GM18951 (cell line): ENCODE measurements around the gene GABRA5.
"Not testable (repeated sequence)": the region's sequence is repeated elsewhere in the genome, so short reads cannot be mapped to it uniquely, and the experiment has no call there.

Experiments
- POLR2A ChIP-seq: IDR thresholded peaks from 4 replicates; pipeline ENCODE4 v1.6.1; 2011; ENCODE audit warnings: mild to moderate bottlenecking; ENCODE audit not compliant: insufficient read length, insufficient read depth; ENCODE audit errors: extremely low read depth
- in situ Hi-C: fragments of 300-500 bp; cut with MboI; formaldehyde crosslinking; loops from one replicate; pipeline ENCODE4 v1.12.0; 2022; ENCODE audit warnings: low sequenced_read_pairs, mixed read lengths, inconsistent platforms; ENCODE audit not compliant: unreplicated experiment

GABRA5 gene

DNA sequence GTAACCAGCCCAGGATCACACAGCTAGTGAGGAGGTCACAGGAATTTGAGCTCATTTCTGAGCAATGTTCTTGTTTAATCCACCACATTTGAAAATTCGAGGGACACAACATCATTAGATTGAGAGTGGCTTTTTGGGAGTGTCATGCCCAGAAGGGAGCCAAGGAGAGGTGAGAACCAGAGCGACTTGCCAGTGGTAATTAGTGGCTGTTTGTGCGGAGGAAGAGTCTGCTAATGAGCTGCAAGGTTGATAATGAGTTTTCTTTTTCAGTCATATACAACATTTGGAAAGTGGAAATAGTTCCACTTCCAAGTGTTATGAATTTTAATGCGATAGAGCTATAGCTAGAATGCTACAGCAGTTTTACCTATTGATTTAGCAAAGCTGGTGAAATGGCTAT lies 19.7 kb downstream of the GABRA5 start:
- in situ Hi-C loops = no loop called here
- TF ChIP-seq POLR2A = no peak

DNA sequence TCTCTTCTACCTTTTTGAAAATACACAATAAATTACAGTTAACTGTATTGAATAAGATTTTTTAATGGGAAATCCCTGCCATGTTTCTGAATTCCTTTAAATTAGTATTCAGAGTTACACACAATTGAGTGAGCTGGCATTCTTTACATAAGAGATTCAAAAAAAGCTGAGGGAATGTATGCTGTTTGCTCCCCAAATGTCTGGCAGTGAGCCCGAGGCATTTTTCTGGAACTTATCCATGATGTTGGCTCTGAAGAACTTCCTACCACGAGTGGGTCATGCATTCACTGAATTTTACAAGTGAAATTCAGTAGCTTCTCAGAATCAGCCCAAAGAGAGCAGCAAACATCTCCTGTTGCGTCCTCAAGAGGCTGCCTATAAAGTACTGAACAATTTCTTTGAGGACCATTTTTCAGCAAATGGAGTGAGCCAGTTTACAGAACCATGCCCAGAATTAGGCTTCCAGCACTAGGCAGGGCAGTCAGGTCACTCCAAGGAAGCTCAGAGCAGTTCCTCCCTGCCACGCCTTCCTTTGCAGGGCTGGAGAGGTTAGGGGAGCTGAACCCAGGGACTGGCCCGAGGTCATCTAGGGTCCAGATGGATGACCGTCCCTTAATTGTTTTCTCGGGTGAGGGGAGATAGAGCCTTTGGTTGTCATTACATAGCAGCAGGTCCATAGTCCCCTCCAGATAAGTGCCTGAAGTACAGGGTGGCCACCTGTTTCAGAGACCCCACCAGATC lies 21.2 kb downstream of the GABRA5 start:
- in situ Hi-C loops = no loop called here
- TF ChIP-seq POLR2A = no peak

DNA sequence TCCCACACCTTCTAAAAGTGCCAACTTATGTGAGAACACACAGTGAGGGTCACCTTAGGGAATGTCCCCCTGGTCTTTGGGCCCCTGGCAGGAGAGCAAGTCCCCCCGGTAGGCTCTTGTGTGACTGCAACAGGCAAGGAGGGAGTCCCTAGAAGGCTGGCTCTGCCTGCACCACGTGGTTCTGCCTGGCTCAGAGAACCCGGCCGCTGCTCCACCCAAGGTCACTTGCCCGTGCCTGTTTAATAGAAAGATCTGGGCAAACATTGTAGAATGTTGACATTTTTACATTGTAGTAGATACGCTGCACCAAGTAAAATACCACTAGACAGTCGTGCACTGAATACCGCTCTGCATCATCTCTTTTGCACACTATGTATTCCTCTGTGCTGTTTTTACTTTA lies 21.9 kb downstream of the GABRA5 start:
- TF ChIP-seq POLR2A = no peak
- in situ Hi-C loops = no loop called here

DNA sequence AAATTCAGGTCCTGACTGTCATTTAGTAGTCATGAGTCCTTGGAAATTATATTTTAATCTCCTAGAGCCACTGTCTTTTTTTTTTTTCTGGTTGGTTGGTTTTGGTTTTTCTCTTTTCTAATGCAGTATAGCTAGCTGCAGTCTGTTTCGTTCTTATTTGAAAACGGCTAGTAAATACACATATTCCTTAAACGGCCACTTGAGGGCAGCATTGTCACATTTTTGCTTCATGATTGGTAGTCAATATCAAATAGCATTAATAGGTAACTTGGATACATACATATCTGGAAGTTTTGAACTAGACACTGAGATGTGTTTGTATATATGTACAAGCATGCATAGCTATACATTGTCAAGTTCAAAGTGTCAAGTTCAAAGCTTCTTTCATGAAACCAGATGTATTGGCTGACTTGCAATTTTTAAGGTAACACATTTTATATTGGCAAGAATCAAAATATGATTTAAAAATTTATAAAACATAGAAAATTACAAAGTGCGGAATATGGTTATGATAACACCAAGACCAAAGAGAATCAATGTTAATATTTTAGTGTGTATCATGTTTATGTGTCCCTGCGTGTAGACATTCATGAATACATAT lies 22.5 kb downstream of the GABRA5 start:
- TF ChIP-seq POLR2A = no peak
- in situ Hi-C loops = no loop called here

DNA sequence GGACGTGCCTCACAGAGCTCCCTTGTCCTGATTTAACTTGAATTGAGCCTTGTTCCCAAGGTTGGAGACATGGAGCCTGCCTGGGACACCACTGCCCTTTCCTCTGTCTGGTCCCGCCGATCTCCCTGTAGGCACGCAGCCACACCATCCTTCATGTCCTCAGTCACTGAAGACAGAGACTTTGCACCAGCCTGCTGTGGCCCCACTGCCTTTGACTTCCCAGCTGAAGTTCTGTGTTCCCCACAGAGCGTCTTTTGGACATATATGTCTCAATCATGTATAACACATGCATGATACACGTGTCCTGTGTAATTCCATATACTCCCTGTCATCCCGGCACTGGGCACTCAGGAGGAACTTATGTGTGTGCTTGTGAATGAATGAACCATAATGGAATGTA lies 23.6 kb downstream of the GABRA5 start:
- in situ Hi-C loops = no loop called here
- no peak for TF ChIP-seq POLR2A

DNA sequence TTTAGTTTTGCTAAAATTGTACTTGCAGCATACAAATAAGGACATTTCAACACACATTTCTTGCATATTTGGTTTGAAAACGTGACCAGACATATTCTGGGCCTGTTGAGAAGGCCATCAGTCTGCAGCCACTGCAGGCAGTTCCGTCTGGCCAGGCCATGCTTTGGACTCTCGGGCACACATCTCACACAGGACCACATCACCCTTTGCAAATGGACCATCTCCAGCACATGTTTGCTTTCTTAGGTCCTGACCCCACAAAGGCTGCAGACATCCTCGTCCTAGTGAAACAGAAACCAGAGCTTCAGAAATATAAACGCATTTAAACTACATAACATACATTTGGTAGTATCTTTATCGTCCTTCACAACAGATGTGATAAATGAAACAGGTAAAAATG lies 24.1 kb downstream of the GABRA5 start:
- TF ChIP-seq POLR2A = no peak
- in situ Hi-C loops = no loop called here

DNA sequence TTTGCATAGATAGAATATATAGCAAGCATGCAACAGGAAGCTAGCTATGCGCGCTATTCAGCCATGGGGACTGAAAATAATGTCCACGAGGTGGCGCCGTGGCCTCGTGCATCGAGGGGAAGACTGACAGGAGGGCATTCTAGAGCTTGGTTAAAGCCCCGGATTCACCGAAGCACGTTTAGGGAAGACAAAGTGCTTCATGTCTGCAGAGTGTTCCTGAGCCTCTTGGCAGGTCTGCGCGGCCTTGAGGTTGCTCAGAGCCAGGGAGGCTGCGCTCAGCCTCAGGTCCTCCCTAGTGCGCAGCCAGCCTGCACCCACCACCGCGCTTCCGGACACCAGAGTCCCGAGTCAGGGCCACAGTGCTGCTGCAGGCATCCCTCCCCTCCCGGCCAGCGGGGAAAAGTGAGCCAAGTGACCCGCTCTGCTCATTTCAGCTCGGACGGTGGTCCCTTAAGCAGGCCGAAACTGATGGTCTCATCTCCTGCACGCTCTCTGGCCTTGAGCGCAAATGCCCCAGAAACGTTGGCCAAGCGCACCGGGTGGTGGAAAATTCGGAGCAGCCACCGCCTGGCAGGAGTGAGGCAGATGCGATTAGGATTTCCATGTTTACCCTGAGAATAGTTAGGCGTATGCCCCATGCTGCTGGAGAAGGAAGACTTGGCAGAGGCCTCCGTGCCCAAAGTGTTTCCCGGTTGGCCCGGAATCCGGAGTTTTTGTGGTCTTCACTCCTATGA lies 24.8 kb downstream of the GABRA5 start:
- in situ Hi-C loops = no loop called here
- no peak for TF ChIP-seq POLR2A

DNA sequence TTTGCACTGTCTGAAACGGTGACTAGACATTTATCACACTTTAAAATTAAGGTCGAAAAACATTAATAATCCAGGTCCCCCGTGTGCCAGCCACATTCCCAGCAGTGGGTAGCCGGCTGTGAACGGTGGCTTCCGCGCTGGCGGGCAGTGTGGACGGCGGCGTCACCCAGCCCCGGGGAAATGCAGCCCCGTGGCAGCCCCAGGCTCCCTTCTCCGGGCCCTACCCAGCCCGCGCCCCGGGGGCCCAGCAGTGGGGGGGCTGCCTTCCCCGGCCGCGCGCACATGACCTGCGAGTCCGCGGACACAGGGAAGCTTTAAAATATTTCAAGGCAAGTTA lies 25.3 kb downstream of the GABRA5 start:
- in situ Hi-C loops = no loop called here
- no peak for TF ChIP-seq POLR2A

DNA sequence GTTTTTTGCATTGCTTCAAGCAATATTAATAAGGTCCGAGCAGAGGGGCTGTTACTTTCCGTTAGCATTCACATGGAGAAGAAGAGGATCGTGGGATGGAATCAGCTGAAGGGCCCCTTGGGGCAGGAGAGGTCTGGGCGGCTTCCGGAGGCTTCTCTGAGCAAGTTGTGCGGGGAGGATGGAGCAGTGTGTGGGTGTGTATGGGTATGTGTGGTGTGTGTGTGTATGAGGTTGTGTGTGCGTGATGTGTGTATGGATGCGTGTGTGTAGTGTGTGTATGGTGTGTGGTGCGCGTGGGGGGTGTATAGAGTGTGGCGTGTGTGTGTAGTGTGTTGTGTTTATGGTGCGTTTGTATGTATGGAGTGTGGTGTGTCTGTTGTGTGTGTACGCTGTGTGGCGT lies 25.8 kb downstream of the GABRA5 start:
- in situ Hi-C loops = no loop called here
- TF ChIP-seq POLR2A = no peak

DNA sequence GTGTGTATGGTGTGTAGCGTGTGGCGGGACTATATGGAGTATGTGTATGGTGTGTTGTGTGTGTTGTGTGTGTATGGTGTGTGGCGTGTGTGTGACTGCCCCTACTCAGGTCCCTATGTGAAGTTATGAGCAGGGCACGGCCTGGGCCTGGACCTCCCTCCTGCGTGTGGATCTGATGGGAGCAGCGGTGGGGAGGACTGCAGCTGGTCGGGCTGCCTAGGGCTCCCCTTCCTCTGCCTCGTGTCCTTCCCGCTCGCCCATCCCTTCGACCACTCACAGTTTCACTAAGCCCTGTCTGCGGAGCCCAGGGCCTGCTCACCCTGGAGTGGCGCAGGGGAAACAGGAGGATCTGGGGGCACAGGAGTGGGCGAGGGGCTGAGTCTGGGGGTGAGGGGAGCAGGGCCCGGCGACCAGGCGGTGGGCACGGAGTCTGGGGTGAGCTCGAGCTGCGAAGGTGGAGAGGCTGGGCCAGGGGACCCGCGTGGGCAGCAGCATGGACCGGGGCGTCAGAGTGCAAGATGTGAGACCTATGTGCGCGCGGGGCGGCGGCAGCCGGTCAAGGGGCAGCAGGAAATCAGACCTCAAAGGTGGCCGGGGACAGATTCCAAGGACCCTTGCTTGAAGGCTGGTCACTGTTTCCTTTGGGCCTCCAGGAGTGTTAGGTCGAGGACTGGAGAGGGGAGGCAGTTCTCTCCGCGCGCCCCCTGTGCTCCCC lies 26.6 kb downstream of the GABRA5 start:
- in situ Hi-C loops = no loop called here
- no peak for TF ChIP-seq POLR2A

DNA sequence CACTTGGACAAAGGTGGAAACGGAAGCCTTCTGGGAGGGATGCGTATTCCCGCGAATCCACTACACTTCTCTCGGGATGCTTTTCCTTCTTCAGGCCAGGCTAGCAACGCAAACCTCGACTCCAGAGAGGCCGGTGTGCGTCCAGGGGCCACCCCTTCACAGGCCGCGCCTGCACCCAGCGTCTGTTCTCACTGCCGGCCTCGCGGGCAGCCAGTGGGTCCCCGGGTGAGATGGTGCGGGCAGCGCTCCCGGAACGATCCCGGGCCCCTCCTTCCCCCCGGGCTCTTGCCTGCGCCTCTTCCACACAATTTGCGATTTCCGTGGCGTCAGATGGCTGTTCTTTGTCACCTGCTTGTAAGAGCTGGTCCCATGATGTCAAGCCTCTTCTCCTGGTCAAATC lies 27.3 kb downstream of the GABRA5 start:
- in situ Hi-C loops = no loop called here
- no peak for TF ChIP-seq POLR2A

DNA sequence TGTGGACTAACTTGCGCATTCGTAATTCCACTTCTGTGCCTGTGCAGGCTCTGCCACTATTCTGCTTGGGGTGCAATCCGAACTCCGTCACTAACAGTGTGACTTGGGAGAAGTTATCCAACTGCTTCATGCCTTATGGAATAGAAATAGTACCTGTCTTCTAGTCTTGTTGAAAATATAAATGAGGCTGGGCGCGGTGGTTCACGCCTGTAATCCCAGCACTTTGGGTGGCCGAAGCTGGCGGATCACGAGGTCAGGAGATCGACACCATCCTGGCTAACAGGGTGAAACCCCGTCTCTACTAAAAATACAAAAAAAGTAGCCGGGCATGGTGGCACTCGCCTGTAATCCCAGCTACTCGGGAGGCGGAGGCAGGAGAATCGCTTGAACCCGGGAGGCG lies 28.5 kb downstream of the GABRA5 start:
- in situ Hi-C loops = not testable (repeated sequence)

DNA sequence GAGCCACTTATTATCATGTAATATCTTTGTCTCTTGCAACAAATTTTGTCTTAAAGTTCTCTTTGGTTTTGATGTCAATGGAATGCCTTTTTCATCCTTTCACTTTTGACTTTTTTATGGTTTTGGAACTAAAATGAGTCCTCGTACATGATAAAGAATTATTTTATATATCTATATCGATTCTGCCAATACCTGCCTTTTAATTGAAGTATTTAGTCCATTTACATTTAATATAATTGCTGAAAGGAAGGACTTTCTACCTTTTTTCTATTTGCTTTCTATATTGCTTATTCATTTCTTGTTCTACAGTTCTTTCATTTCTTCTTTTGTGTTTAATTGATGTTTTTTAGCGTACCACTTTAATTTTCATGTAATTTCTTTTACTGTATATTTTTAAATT lies 32.8 kb downstream of the GABRA5 start:
- in situ Hi-C loops = no loop called here
- no peak for TF ChIP-seq POLR2A

DNA sequence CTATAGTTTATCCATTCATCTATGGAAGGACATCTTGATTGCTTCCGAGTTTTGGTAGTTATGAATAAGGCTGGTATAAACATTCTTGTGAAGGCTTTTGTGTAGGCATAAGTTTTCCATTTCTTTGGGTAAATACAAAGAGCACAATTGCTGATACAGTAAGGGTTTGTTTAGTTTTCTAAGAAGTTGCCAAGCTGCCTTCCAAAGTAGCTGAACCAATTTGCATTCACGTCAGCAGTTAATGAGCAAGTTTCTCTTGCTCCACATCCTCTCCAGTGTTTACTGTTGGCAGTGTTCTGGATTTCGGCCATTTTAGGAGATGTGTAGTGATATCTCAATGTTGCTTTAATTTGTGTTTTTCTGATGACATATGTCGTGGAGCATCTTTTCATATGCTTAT lies 34.2 kb downstream of the GABRA5 start:
- in situ Hi-C loops = no loop called here
- no peak for TF ChIP-seq POLR2A

DNA sequence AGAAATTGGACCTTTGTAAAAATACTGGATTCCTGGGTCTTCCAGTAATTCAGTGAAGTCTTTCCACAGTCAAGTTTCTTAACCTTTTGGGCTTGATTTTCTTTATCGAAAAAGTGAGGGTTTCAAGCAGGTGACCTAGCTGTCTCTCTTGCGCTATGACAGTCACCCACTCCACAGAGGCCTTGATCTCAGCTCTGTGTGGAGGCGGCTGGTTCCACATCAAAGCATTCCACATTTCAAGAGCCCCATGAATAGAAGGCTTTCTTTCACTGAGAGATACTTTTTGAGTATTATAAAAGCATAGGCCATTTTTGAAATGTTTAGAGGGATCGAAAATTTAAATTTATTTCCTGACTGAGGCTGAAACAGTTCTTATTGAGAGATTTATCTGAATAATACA lies 43.9 kb downstream of the GABRA5 start:
- in situ Hi-C loops = no loop called here
- TF ChIP-seq POLR2A = no peak
